NCI-H69 (cell line): Measurements from ENCODE around the gene RNF146.
"Not testable (repeated sequence)": the region's sequence is repeated elsewhere in the genome, so short reads cannot be mapped to it uniquely, and the experiment has no call there.

Experiments
- DNase-seq: peaks from one replicate; lab custom pipeline; 2025; lab: John Stamatoyannopoulos, UW

The RNF146 gene

GRCh38 chr6:127266178-127266891, at the start of gene RNF146:
RNF146 (plus strand) TSS chr6:127266864; CDS start chr6:127280339, 13,475 bp downstream.
- DNase-seq: peak; percentile 95

GRCh38 chr6:127219869-127220268, 46.8 kb upstream of the RNF146 start:
- no peak for DNase-seq

GRCh38 chr6:127221201-127221600, 45.5 kb upstream of the RNF146 start:
- no peak for DNase-seq

GRCh38 chr6:127222418-127222817, 44.2 kb upstream of the RNF146 start:
- DNase-seq: no peak

GRCh38 chr6:127225497-127225896, 41.2 kb upstream of the RNF146 start:
- DNase-seq: no peak

- not testable (repeated sequence) for DNase-seq
These were observed 32.8 kb upstream of the RNF146 start for GRCh38 chr6:127233819-127234218.

GRCh38 chr6:127243501-127243900, 23.2 kb upstream of the RNF146 start:
- DNase-seq: no peak

GRCh38 chr6:127247114-127248096, 19.3 kb upstream of the RNF146 start:
- DNase-seq: no peak

GRCh38 chr6:127249621-127250020, 17.0 kb upstream of the RNF146 start:
- DNase-seq: peak; percentile 45

- peak; percentile 7 for DNase-seq
These were observed 11.4 kb upstream of the RNF146 start for GRCh38 chr6:127255286-127255685.

- DNase-seq: no peak
These were observed 3.8 kb upstream of the RNF146 start for GRCh38 chr6:127262896-127263295.

GRCh38 chr6:127263481-127263880, 3.2 kb upstream of the RNF146 start:
- DNase-seq: peak; percentile 8

GRCh38 chr6:127266892-127267645, 405 bp downstream of the RNF146 start:
- DNase-seq: peak; percentile 84

GRCh38 chr6:127267646-127268625, 1.3 kb downstream of the RNF146 start:
- DNase-seq: peak; percentile 81

- no peak for DNase-seq
These were observed 5.9 kb downstream of the RNF146 start for GRCh38 chr6:127272576-127272975.

GRCh38 chr6:127273499-127273898, 6.8 kb downstream of the RNF146 start:
- DNase-seq: no peak

- no peak for DNase-seq
These were observed 9.7 kb downstream of the RNF146 start for GRCh38 chr6:127276331-127276730.

- DNase-seq: no peak
These were observed 11.5 kb downstream of the RNF146 start for GRCh38 chr6:127277878-127278843.

- DNase-seq: no peak
These were observed 13.2 kb downstream of the RNF146 start for GRCh38 chr6:127279815-127280214.

- no peak for DNase-seq
These were observed 15.5 kb downstream of the RNF146 start for GRCh38 chr6:127282184-127282583.
